NCI-H1417 (cell line): Measurements from ENCODE around the gene UBE2L3.
"Not testable (repeated sequence)": the region's sequence is repeated elsewhere in the genome, so short reads cannot be mapped to it uniquely, and the experiment has no call there.

ENCODE experiments used
- DNase-seq, 3 experiments: peaks; one replicate each; lab custom pipeline; 2025; lab: John Stamatoyannopoulos, UW

The UBE2L3 gene

GRCh38 chr22:21628386-21629254 lies 61.1 kb downstream of the UBE2L3 start:
- peak in 1 of 3 experiments; percentile 35 for DNase-seq

- DNase-seq = peak; percentile 86 to 92 (median 86)
Observed at GRCh38 chr22:21629255-21630149, 62.0 kb downstream of the UBE2L3 start, which contains the start of gene YDJC. YDJC (minus strand) TSS chr22:21630022; CDS start chr22:21630014, 8 bp downstream.

DNA sequence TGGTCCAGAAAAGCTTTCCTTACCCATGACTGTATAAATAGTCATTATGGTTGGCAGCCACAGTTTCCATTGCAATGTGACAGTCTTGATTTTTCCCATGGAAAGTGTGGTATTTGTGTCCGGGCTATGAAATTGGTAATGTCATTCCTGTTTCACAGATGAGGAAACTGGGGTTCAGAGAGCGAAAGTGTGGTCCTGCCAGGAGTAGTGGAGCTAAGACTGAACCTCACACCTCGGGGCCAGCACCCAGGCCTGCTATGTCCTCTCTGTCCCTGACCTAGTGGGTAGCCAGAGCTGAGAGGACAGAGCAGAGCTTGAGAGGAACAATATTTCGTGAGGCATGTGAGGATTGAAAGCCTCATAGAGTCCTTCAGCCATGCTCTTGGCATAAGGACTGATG lies 63.5 kb downstream of the UBE2L3 start:
- DNase-seq = no peak

- DNase-seq = peak in 1 of 3 experiments; percentile 2
Observed at GRCh38 chr22:21632237-21632895, 64.9 kb downstream of the UBE2L3 start, which contains the start of gene CCDC116. CCDC116 (plus strand) TSS chr22:21632760; CDS start chr22:21633182, 422 bp downstream.

DNA sequence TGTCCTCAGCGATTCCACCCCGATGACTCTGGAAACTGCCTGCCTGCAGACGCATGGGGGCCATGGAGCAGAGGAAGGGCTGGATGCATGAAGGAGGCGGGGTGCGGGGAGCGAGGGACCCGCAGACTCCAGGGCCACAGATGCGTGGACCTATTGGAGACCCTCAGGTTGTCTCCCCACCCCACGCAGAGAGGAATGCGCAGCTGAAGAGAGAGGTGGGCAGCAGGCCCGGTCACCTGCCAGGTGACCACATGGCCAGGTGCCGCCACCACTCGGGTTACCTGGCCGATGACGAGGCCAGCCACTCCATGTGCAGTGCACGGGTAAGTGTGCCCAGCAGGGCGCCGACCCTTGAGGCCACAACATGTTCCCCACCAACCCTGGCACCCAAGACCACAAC lies 65.4 kb downstream of the UBE2L3 start:
- no peak for DNase-seq

- DNase-seq = no peak
Observed at GRCh38 chr22:21633481-21633880, 66.0 kb downstream of the UBE2L3 start.

DNA sequence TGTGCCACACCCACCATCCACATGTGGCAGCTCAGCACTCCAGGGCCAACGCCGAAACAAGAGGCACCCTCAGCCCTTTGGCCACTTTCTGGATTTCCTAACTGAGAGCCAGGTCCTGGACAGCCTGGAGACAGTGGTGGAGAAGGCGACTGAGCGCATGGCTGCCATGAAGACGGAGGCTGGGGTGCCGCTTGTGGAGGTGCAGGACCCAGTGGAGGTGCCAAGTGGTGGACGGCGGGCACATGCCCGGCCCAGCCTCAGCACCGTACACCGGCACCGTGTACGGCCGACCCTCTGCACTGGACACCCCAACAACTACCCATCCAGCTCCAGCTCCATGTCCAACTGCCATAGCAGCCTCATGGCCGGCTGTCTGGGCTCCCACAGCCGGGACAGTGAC lies 66.6 kb downstream of the UBE2L3 start:
- no peak for DNase-seq

GRCh38 chr22:21634844-21635243 lies 67.3 kb downstream of the UBE2L3 start:
- no peak for DNase-seq

DNA sequence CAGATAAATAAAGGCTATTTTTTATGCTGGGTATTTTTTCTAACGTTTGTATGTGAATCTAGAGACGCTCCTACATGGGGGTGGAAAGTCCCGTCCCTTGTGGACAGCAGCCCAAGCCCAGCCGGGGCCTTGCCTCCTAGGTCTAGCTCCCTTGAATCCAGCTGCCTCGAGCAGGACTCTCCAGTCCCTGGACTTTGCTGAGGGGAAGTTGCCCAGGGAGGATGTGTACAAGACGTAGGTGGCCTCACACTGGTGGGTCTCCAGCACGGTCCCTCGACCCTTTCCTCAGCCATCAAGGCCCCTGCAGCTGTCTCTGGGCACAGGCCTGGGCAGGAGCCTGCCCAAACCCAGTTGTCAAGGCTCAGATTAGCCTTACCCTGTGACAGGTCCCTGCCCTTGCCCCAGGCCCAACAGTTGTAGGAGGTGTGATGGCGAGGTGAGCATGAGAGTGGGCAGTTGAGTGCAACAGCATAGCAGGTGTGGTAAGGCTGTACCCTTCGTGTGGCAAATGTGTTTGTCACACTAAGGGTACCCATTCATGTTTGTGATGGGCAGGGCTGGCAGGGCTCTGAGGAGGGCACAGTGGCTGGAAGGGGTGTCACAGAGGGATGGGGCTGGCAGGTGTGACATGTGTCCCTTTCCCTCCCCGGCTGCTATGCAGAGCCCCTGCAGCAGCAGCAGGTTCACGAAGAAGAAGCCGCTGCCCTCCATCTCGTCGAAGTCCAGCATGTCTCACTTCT lies 68.4 kb downstream of the UBE2L3 start:
- no peak for DNase-seq

DNA sequence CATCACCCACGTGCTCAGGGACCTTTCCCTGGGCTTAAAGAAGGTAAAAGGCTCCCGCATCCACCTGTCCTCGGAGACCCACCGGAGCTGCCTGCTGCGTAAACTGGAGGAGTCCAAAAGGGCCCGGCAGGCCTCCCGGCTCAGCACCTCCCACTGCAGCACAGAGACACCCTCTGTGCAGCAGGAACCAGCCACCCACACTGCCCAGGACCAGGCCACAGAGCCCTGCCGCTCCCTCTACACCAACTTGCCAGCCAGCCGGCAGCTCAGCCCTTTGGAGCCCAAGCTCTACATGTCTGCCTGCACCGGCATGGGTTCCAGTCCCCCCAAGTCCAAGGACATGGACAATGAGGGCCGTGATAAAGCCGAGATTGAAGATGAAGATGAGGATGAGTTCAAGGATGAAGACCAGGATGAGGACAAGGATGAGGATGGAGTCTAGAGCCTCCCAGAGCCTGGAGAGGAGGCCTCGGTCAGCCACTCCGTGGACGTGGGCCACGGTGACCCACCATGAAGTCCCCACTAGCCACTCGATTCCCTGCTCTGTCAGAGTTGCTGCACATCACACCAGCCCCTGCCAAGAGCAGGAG lies 69.2 kb downstream of the UBE2L3 start:
- no peak for DNase-seq

DNA sequence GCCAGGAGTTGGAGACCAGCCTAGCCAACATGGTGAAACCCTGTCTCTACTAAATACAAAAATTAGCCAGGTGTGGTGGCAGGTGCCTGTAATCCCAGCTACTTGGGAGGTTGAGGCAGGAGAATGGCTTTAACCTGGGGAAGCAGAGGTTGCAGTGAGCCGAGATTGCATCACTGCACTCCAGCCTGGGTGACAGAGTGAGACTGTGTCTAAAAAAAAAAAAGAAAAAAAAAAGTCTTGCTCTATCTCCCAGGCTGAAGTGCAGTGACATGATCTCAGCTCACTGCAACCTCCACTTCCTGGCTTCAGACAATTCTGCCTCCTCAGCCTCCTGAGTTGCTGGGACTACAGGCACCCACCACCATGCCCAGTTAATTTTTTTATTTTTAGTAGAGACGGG lies 69.9 kb downstream of the UBE2L3 start:
- not testable (repeated sequence) for DNase-seq

- no peak for DNase-seq
Observed at GRCh38 chr22:21639359-21639758, 71.8 kb downstream of the UBE2L3 start.

DNA sequence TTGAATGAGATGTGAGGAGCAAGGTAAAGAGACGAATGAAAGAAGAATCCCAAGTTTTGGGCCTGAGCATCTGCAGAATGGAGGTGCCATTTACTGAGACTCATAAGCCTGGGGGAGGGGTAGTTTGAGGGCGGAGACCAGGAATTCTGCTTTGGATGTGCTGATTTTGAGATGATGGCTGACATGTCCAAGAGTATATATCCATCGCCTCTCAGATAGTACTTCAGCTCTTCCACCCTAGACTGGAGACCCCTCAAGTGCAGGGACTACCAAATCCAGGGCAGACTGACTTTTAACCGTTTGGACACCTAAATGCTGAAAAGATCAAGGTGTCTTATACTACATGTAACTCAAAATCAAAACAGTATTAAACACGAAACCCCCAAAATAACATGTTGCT lies 73.3 kb downstream of the UBE2L3 start:
- DNase-seq = no peak

DNA sequence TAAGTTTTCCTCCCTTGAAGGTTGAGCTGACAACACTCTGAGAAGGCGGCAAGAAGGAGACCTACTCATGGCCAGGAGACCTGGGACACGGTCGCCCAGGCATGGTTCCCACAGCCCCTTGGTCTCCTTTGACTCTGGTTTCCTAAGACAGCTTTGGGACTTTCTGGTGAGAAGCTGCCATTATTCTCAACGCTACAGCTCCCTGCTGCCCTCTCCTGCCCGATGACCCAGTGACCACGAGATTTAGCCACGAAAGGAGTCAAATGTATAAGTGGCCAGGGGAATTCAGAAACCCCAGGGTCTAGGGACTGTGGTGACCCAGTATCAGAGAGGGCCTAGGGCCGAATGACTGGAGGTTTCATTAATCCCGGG lies 73.9 kb downstream of the UBE2L3 start:
- peak in 2 of 3 experiments; percentile 53 to 74 for DNase-seq

- peak; percentile 92 to 96 (median 96) for DNase-seq
Observed at GRCh38 chr22:21641789-21642583, 74.5 kb downstream of the UBE2L3 start, which contains the start of gene SDF2L1. SDF2L1 (plus strand) TSS chr22:21642302; CDS start chr22:21642337, 35 bp downstream.

GRCh38 chr22:21642584-21643448 lies 75.3 kb downstream of the UBE2L3 start:
- DNase-seq = peak; percentile 26 to 70 (median 68)

- DNase-seq = peak in 1 of 3 experiments; percentile 12
Observed at GRCh38 chr22:21643533-21644357, 76.2 kb downstream of the UBE2L3 start.

DNA sequence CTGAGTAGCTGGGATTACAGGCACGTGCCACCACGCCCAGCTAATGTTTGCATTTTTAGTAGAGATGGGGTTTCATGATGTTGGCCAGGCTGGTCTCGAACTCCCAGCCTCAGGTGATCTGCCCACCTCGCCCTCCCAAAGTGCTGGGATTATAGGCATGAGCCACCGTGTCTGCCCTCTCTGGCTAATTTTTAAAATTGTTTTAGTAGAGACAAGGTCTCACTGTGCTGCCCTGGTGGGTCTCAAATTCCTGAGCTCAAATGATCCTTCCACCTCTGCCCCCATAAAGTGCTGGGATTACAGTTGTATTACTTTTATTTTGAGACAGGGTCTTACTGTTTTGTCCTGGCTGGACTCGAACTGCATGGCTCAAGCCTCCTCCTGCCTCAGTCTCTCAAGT lies 78.0 kb downstream of the UBE2L3 start:
- DNase-seq = not testable (repeated sequence)
